Activated CD4-positive, alpha-beta T cell treated with anti-CD3 and anti-CD28 coated beads, Interleukin-2, amount 10 ng/mL, durations not matched to agents 7 days and 5 days (primary cell): Measurements from ENCODE around the gene MTFR1L. TPM values are rescaled to one million over a fixed set of nuclear protein-coding genes. Genes with fewer than 3 reads are reported as not detected.

Source experiments
- CTCF ChIA-PET: fragments of 350-600 bp; sonication (Branson Sonifier 250); formaldehyde crosslinking; loops from one replicate; lab custom pipeline; 2021; ENCODE audit warnings: antibody characterized with exemption; lab: Charles Lee
- POLR2A ChIA-PET: fragments of 350-600 bp; sonication (Branson Sonifier 250); formaldehyde crosslinking; loops from one replicate; lab custom pipeline; 2021; ENCODE audit warnings: antibody characterized with exemption; lab: Charles Lee
- DNase-seq: peaks from one replicate; pipeline ENCODE4 v3.0.0-alpha.2; 2020
- H3K27ac Mint-ChIP-seq: one replicate; pipeline ENCODE4 v1.8.0; 2021; ENCODE audit warnings: mild to moderate bottlenecking, moderate library complexity, mixed read lengths
- H3K27me3 Mint-ChIP-seq: one replicate; pipeline ENCODE4 v1.8.0; 2021; ENCODE audit warnings: mixed read lengths
- H3K36me3 Mint-ChIP-seq: one replicate; pipeline ENCODE4 v1.8.0; 2021; ENCODE audit warnings: low read depth, mixed read lengths
- H3K4me1 Mint-ChIP-seq: one replicate; pipeline ENCODE4 v1.8.0; 2021; ENCODE audit warnings: mixed read lengths
- H3K4me3 Mint-ChIP-seq: one replicate; pipeline ENCODE4 v1.8.0; 2021; ENCODE audit warnings: mild to moderate bottlenecking, moderate library complexity, mixed read lengths
- H3K9me3 Mint-ChIP-seq: one replicate; pipeline ENCODE4 v1.8.0; 2021; ENCODE audit warnings: mixed read lengths
- total RNA-seq, 2 experiments: library from RNA; stranded (reverse); gene quantifications; one replicate each; pipeline ENCODE4 v1.2.3, GENCODE V29; 2021

The MTFR1L gene
- total RNA-seq, 2 experiments from 2014 or later: 38.9 to 42.1 TPM

- ChIA-PET POLR2A (no interaction called here), CTCF (interaction anchor here (1.6 to 1.8 kb wide), 2 partner anchors 12 to 134 kb away, joined by 3 to 4 read pairs; partner anchors contain the start of genes PAFAH2 and PAQR7)
- no peaks in the 10 kb centered on the region for H3K9me3 Mint-ChIP-seq
- no peaks in the 10 kb centered on the region for H3K36me3 Mint-ChIP-seq
- H3K27ac Mint-ChIP-seq: no peak overlapping the region
- no peaks in the 10 kb centered on the region for H3K27me3 Mint-ChIP-seq
- peaks cover 19% of the 10 kb centered on the region for H3K4me1 Mint-ChIP-seq
- no peak for DNase-seq
- H3K4me3 Mint-ChIP-seq: no peak overlapping the region
These were observed 43.9 kb downstream of the MTFR1L start for GRCh38 chr1:25863486-25864262.

GRCh38 chr1:25864434-25864833 is 44.7 kb downstream of the MTFR1L start:
- no peak overlapping the region for H3K4me3 Mint-ChIP-seq
- H3K27me3 Mint-ChIP-seq: no peaks in the 10 kb centered on the region
- H3K9me3 Mint-ChIP-seq: no peaks in the 10 kb centered on the region
- peaks cover 14% of the 10 kb centered on the region for H3K4me1 Mint-ChIP-seq
- H3K27ac Mint-ChIP-seq: no peak overlapping the region
- ChIA-PET POLR2A (no interaction called here), CTCF (no interaction called here)
- H3K36me3 Mint-ChIP-seq: no peaks in the 10 kb centered on the region
- no peak for DNase-seq

- Mint-ChIP-seq H3K36me3 (no peaks in the 10 kb centered on the region), H3K27me3 (no peaks in the 10 kb centered on the region), H3K4me3 (no peak overlapping the region), H3K9me3 (no peaks in the 10 kb centered on the region), H3K4me1 (peaks cover 3% of the 10 kb centered on the region), H3K27ac (no peak overlapping the region)
- POLR2A ChIA-PET: no interaction called here
- DNase-seq: no peak
- CTCF ChIA-PET: no interaction called here
These were observed 46.5 kb downstream of the MTFR1L start for GRCh38 chr1:25866288-25866687.

GRCh38 chr1:25867210-25867991 is 47.6 kb downstream of the MTFR1L start:
- Mint-ChIP-seq H3K27me3 (no peaks in the 10 kb centered on the region), H3K4me1 (no peaks in the 10 kb centered on the region), H3K4me3 (no peak overlapping the region), H3K36me3 (no peaks in the 10 kb centered on the region), H3K27ac (no peak overlapping the region), H3K9me3 (no peaks in the 10 kb centered on the region)
- POLR2A ChIA-PET: no interaction called here
- no peak for DNase-seq
- CTCF ChIA-PET: interaction anchor here (4.4 kb wide), 1 partner anchor 28 kb away, joined by 22 read pairs; no protein-coding TSS in a partner anchor

GRCh38 chr1:25869909-25870606 is 50.3 kb downstream of the MTFR1L start:
- Mint-ChIP-seq H3K4me1 (peaks cover 4% of the 10 kb centered on the region), H3K27ac (no peak overlapping the region), H3K4me3 (no peak overlapping the region), H3K27me3 (peaks cover 4% of the 10 kb centered on the region), H3K36me3 (no peaks in the 10 kb centered on the region), H3K9me3 (no peaks in the 10 kb centered on the region)
- CTCF ChIA-PET: interaction anchor here (0.7 to 4.4 kb wide), 3 partner anchors 10 to 1222 kb away, joined by 3 to 22 read pairs (median 5); no protein-coding TSS in a partner anchor
- POLR2A ChIA-PET: no interaction called here
- no peak for DNase-seq

GRCh38 chr1:25870614-25871013 is 50.9 kb downstream of the MTFR1L start:
- ChIA-PET POLR2A (no interaction called here), CTCF (interaction anchor here (0.7 to 4.4 kb wide), 3 partner anchors 10 to 1222 kb away, joined by 3 to 22 read pairs (median 5); no protein-coding TSS in a partner anchor)
- no peaks in the 10 kb centered on the region for H3K9me3 Mint-ChIP-seq
- no peak overlapping the region for H3K4me3 Mint-ChIP-seq
- no peak overlapping the region for H3K27ac Mint-ChIP-seq
- H3K27me3 Mint-ChIP-seq: peaks cover 6% of the 10 kb centered on the region
- DNase-seq: no peak
- peaks cover 6% of the 10 kb centered on the region for H3K4me1 Mint-ChIP-seq
- H3K36me3 Mint-ChIP-seq: no peaks in the 10 kb centered on the region

GRCh38 chr1:25871086-25871703 is 51.4 kb downstream of the MTFR1L start:
- Mint-ChIP-seq H3K4me3 (no peak overlapping the region), H3K27ac (no peak overlapping the region), H3K27me3 (peaks cover 9% of the 10 kb centered on the region), H3K36me3 (no peaks in the 10 kb centered on the region), H3K4me1 (peaks cover 8% of the 10 kb centered on the region), H3K9me3 (no peaks in the 10 kb centered on the region)
- ChIA-PET POLR2A (no interaction called here), CTCF (interaction anchor here (1.1 to 4.4 kb wide), 3 partner anchors 11 to 24 kb away, joined by 5 to 22 read pairs (median 5); no protein-coding TSS in a partner anchor)
- DNase-seq: no peak

GRCh38 chr1:25871704-25872494 is 52.1 kb downstream of the MTFR1L start:
- H3K27me3 Mint-ChIP-seq: peaks cover 16% of the 10 kb centered on the region
- no peaks in the 10 kb centered on the region for H3K9me3 Mint-ChIP-seq
- POLR2A ChIA-PET: no interaction called here
- peaks cover 8% of the 10 kb centered on the region for H3K4me1 Mint-ChIP-seq
- no peak overlapping the region for H3K27ac Mint-ChIP-seq
- no peak overlapping the region for H3K4me3 Mint-ChIP-seq
- no peak for DNase-seq
- no peaks in the 10 kb centered on the region for H3K36me3 Mint-ChIP-seq
- CTCF ChIA-PET: interaction anchor here (1.7 kb wide), 1 partner anchor 24 kb away, joined by 5 read pairs; no protein-coding TSS in a partner anchor

GRCh38 chr1:25872713-25873112 is 53.0 kb downstream of the MTFR1L start:
- no peak overlapping the region for H3K4me3 Mint-ChIP-seq
- ChIA-PET CTCF (interaction anchor here (1.7 kb wide), 1 partner anchor 23 kb away, joined by 5 read pairs; no protein-coding TSS in a partner anchor), POLR2A (no interaction called here)
- H3K4me1 Mint-ChIP-seq: peaks cover 8% of the 10 kb centered on the region
- no peak overlapping the region for H3K27ac Mint-ChIP-seq
- H3K27me3 Mint-ChIP-seq: peaks cover 18% of the 10 kb centered on the region
- no peaks in the 10 kb centered on the region for H3K36me3 Mint-ChIP-seq
- no peaks in the 10 kb centered on the region for H3K9me3 Mint-ChIP-seq
- DNase-seq: no peak

- H3K4me3 Mint-ChIP-seq: no peak overlapping the region
- no peak overlapping the region for H3K27ac Mint-ChIP-seq
- ChIA-PET CTCF (interaction anchor here (1.7 kb wide), 1 partner anchor 22 kb away, joined by 5 read pairs; no protein-coding TSS in a partner anchor), POLR2A (no interaction called here)
- peaks cover 20% of the 10 kb centered on the region for H3K27me3 Mint-ChIP-seq
- H3K36me3 Mint-ChIP-seq: no peaks in the 10 kb centered on the region
- H3K9me3 Mint-ChIP-seq: no peaks in the 10 kb centered on the region
- H3K4me1 Mint-ChIP-seq: peaks cover 8% of the 10 kb centered on the region
- no peak for DNase-seq
These were observed 53.4 kb downstream of the MTFR1L start for GRCh38 chr1:25873120-25873519.

GRCh38 chr1:25874209-25874608 is 54.5 kb downstream of the MTFR1L start:
- ChIA-PET CTCF (interaction anchor here (0.6 to 2.0 kb wide), 5 partner anchors 21 to 123 kb away, joined by 3 to 5 read pairs (median 3); partner anchors contain the start of gene PAFAH2), POLR2A (no interaction called here)
- peaks cover 8% of the 10 kb centered on the region for H3K4me1 Mint-ChIP-seq
- peak overlapping the region; percentile 75 for H3K4me3 Mint-ChIP-seq
- no peak for DNase-seq
- H3K36me3 Mint-ChIP-seq: no peaks in the 10 kb centered on the region
- H3K27ac Mint-ChIP-seq: no peak overlapping the region
- H3K27me3 Mint-ChIP-seq: peaks cover 20% of the 10 kb centered on the region
- H3K9me3 Mint-ChIP-seq: no peaks in the 10 kb centered on the region
